Stimulated activated CD8-positive, alpha-beta memory T cell treated with anti-CD3 and anti-CD28 coated beads, Interleukin-12 subunit alpha, Interleukin-12 subunit beta, amount 100 ng/mL, for 1 hour (primary cell): ENCODE results near the gene RAB39A.
"Not testable (repeated sequence)": the region's sequence is repeated elsewhere in the genome, so short reads cannot be mapped to it uniquely, and the experiment has no call there.

Source experiments
- DNase-seq: peaks from one replicate; pipeline ENCODE4 v3.0.0-alpha.2; 2020; ENCODE audit warnings: low read depth

RAB39A gene

GRCh38 chr11:107928046-107928766 is at the start of gene RAB39A:
Gene RAB39A (plus strand): TSS chr11:107928448. CDS start chr11:107928569, 121 bp downstream.
- peak; percentile 32 for DNase-seq

GRCh38 chr11:107881471-107881870 is 46.8 kb upstream of the RAB39A start:
- not testable (repeated sequence) for DNase-seq

- DNase-seq: no peak
These were observed 46.0 kb upstream of the RAB39A start for GRCh38 chr11:107882095-107882820.

- no peak for DNase-seq
These were observed 30.0 kb upstream of the RAB39A start for GRCh38 chr11:107898270-107898669.

GRCh38 chr11:107908211-107908610 is 20.0 kb upstream of the RAB39A start:
- no peak for DNase-seq

GRCh38 chr11:107912415-107912814 is 15.8 kb upstream of the RAB39A start:
- DNase-seq: not testable (repeated sequence)

GRCh38 chr11:107915229-107915628 is 13.0 kb upstream of the RAB39A start:
- DNase-seq: no peak

GRCh38 chr11:107916671-107917241 is 11.5 kb upstream of the RAB39A start:
- DNase-seq: no peak

GRCh38 chr11:107921997-107922396 is 6.3 kb upstream of the RAB39A start:
- no peak for DNase-seq

GRCh38 chr11:107923519-107923918 is 4.7 kb upstream of the RAB39A start:
- DNase-seq: not testable (repeated sequence)

- DNase-seq: no peak
These were observed 3.9 kb upstream of the RAB39A start for GRCh38 chr11:107924306-107924705.

GRCh38 chr11:107927559-107927958 is 689 bp upstream of the RAB39A start:
- DNase-seq: no peak

GRCh38 chr11:107928767-107929507 is 689 bp downstream of the RAB39A start:
- DNase-seq: no peak

GRCh38 chr11:107929611-107930200 is 1.5 kb downstream of the RAB39A start:
- no peak for DNase-seq

GRCh38 chr11:107931206-107931605 is 3.0 kb downstream of the RAB39A start:
- no peak for DNase-seq

GRCh38 chr11:107947904-107948303 is 19.7 kb downstream of the RAB39A start:
- DNase-seq: no peak

GRCh38 chr11:107948328-107948727 is 20.1 kb downstream of the RAB39A start:
- DNase-seq: not testable (repeated sequence)

- no peak for DNase-seq
These were observed 22.9 kb downstream of the RAB39A start for GRCh38 chr11:107951155-107951554.

- DNase-seq: no peak
These were observed 25.2 kb downstream of the RAB39A start for GRCh38 chr11:107953446-107953845.

- DNase-seq: no peak
These were observed 28.3 kb downstream of the RAB39A start for GRCh38 chr11:107956543-107956942.

- DNase-seq: no peak
These were observed 28.9 kb downstream of the RAB39A start for GRCh38 chr11:107957109-107957588.

- no peak for DNase-seq
These were observed 33.2 kb downstream of the RAB39A start for GRCh38 chr11:107961480-107961879.
